Measurements from ENCODE around the gene PIK3C3.

- TF ChIP-seq NFIC (IDR thresholded peaks at IDR 0.05) (no peak), TAF1 (IDR thresholded peaks at IDR 0.05; ENCODE audit: low read depth) (no peak), REST (IDR thresholded peaks at IDR 0.05; ENCODE audit: low read depth) (no peak), MAX (IDR thresholded peaks at IDR 0.05) (no peak), FOXM1 (IDR thresholded peaks at IDR 0.05; ENCODE audit: borderline replicate concordance, low read depth) (no peak), TEAD4 (IDR thresholded peaks at IDR 0.05) (no peak), CEBPB (IDR thresholded peaks at IDR 0.05) (no peak)
These were observed 127.6 kb downstream of the PIK3C3 start for GRCh38 chr18:42082415-42083234.
